Aorta (tissue), 5 donors: ENCODE measurements around the gene TBCK. TPM values are rescaled to one million over a fixed set of nuclear protein-coding genes. Genes with fewer than 3 reads are reported as not detected.

Experiments
- ATAC-seq: fragments of 200-7000 bp; cut with Tn5 transposase; one replicate; pipeline ENCODE4 v1.9.1; 2022; ENCODE audit warnings: moderate library complexity; ENCODE audit not compliant: low FRiP score
- DNase-seq, 2 donors: peaks; one replicate each; pipeline ENCODE4 v3.0.0-alpha.2; 2020
- H3K27ac ChIP-seq, 2 donors: one replicate each; pipeline ENCODE4 v1.5.1; 2013; ENCODE audit warnings: low read length in 2 of 2, mild to moderate bottlenecking in 2 of 2, moderate library complexity in 2 of 2, control low read depth in 1 of 2, inconsistent platforms in 1 of 2, low read depth in 1 of 2
- H3K27me3 ChIP-seq, 2 donors: one replicate each; pipeline ENCODE4 v1.6.1; 2013; ENCODE audit warnings: control low read depth in 1 of 2, low read length in 1 of 2, mild to moderate bottlenecking in 1 of 2, moderate library complexity in 1 of 2; ENCODE audit not compliant: insufficient read depth in 2 of 2, control insufficient read depth in 1 of 2
- H3K36me3 ChIP-seq, 2 donors: one replicate each; pipeline ENCODE4 v1.6.1; 2013; ENCODE audit warnings: control low read depth in 1 of 2, low read length in 1 of 2, mild to moderate bottlenecking in 1 of 2; ENCODE audit not compliant: insufficient read depth in 2 of 2, control insufficient read depth in 1 of 2
- H3K4me1 ChIP-seq, 2 donors: one replicate each; pipeline ENCODE4 v1.6.1; 2013; ENCODE audit warnings: low read length in 2 of 2, control low read depth in 1 of 2, mild to moderate bottlenecking in 1 of 2, moderate library complexity in 1 of 2; ENCODE audit not compliant: insufficient read depth in 2 of 2, control insufficient read depth in 1 of 2
- H3K4me3 ChIP-seq, 2 donors: one replicate each; pipeline ENCODE4 v1.5.1; 2013; ENCODE audit warnings: low read length in 2 of 2, control low read depth in 1 of 2, mild to moderate bottlenecking in 1 of 2
- H3K9me3 ChIP-seq: one replicate; pipeline ENCODE4 v1.6.1; 2013; ENCODE audit warnings: mild to moderate bottlenecking, low read length; ENCODE audit not compliant: control insufficient read depth
- WGBS, 2 donors: extraction: QIAGEN DNeasy Blood & Tissue Kit; methylation state at CpG; one replicate each; pipeline ENCODE4 v1.1.7; 2013; 5-methylcytosine and 5-hydroxymethylcytosine counted together
- intact Hi-C, 2 donors: fragments of 100-400 bp; cut with DNase I; formaldehyde crosslinking; loops; one replicate each; pipeline versions ENCODE4 v1.14.2 to v1.15.0; 2022
- polyA plus RNA-seq, 2 donors: library from polyadenylated mRNA; stranded (reverse); fragments of 200-250 nt; gene quantifications; one replicate each; pipeline ENCODE4 v1.2.3, GENCODE V29; 2013
- total RNA-seq, 2 donors: library from RNA; stranded (reverse); fragmentation: NEBNext Ultra II Directional; extraction: Animal tissue kit (Norgen Biotek cat#: 25700); gene quantifications; one replicate each; pipeline ENCODE4 v1.2.1, GENCODE V29; 2021
- donor health status: healthy with polysubstance abuse.
- donor health status: Bipolar disorder and iron deficiency.
- donor health status: DM: no; HTN: no; CAD: no.
- donor health status: DM: no; HTN: no; CAD: no.
- donor health status: DM: yes; HTN: yes; CAD: no.

TBCK gene
- total and polyA plus RNA-seq, 4 donors = 8.3 to 64.1 (median 31.1) TPM

DNA sequence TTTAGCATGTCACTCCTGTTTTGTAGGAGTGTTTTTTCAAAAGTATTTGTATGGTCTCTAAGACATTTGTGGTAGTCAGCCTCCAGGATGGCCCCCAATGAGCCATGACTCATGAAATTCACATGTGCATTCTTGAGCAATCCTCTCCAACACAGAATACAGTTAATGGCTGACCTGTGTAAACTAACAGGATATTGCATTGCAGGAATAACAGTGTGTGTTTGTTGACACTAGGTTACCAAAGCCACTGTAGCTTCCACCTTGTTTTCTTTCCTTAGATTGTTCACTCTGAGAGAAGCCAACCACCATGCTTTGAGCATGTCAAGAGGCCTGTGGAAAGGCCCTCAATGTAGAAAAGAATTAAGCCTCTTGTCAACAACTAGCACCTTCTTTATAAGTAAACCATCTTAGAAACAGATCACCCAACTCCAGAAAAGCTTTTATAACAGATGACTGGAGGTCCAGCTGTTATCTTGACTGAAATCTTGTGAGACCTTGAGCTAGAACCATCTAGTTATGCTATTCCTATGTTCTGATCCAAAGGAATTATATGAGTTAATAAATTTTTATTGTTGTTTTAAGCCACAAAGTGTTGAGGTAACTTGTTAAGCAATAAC is 28.5 kb downstream of the TBCK start:
- intact Hi-C loops = no loop called here
- ATAC-seq (no peak), DNase-seq (no peak)
- no peaks in the 10 kb centered on the region for H3K27me3 ChIP-seq
- H3K4me3 ChIP-seq = no peak overlapping the region
- no peaks in the 10 kb centered on the region for H3K9me3 ChIP-seq
- no peaks in the 10 kb centered on the region for H3K4me1 ChIP-seq
- no peak overlapping the region for H3K27ac ChIP-seq
- H3K36me3 ChIP-seq = peaks cover 2 to 4% of the 10 kb centered on the region in 2 donors

GRCh38 chr4:106286611-106287010 is 29.4 kb downstream of the TBCK start:
- no peaks in the 10 kb centered on the region for H3K27me3 ChIP-seq
- WGBS, 2 donors = 98% methylated on average over 8 of the region's 8 CpGs
- intact Hi-C loops = no loop called here
- ATAC-seq (no peak), DNase-seq (no peak)
- no peak overlapping the region for H3K4me3 ChIP-seq
- H3K4me1 ChIP-seq = no peaks in the 10 kb centered on the region
- peaks cover 2 to 4% of the 10 kb centered on the region in 2 donors for H3K36me3 ChIP-seq
- no peaks in the 10 kb centered on the region for H3K9me3 ChIP-seq
- H3K27ac ChIP-seq = no peak overlapping the region

- DNase-seq (no peak), ATAC-seq (no peak)
- H3K4me1 ChIP-seq = no peaks in the 10 kb centered on the region
- H3K4me3 ChIP-seq = no peak overlapping the region
- intact Hi-C loops = no loop called here
- peaks cover 0 to 4% of the 10 kb centered on the region in 2 donors for H3K36me3 ChIP-seq
- no peaks in the 10 kb centered on the region for H3K9me3 ChIP-seq
- no peak overlapping the region for H3K27ac ChIP-seq
- no peaks in the 10 kb centered on the region for H3K27me3 ChIP-seq
- WGBS, 2 donors = 61 to 68% methylated on average over 3 of the region's 3 CpGs
Observed at GRCh38 chr4:106284227-106284626, 31.8 kb downstream of the TBCK start.

DNA sequence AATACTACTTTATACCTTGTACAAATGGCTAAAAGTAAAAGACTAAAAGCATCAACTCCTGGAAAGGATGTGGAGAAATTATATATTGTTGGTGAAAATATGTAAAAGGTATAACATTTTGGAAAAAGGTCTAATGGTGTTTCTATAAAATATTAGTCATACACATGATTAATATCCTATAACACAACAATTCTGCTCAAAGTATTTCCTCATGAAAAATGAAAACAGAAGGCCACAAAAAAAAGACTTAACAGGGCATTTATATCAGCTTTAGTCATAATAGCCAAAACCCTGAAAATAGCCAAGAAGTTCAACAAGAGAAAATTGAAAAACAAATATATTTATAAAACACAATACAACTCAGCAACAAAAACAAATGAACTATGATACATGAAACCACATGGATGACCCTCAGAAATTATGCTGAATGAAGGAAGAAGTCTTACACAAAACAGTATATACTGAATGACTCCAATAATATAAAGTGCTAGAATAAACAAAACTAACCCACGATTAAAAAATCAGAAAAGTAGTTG is 38.8 kb downstream of the TBCK start:
- H3K9me3 ChIP-seq = no peaks in the 10 kb centered on the region
- WGBS, 2 donors = 8 to 17% methylated on average over 1 of the region's 1 CpG
- H3K27ac ChIP-seq = no peak overlapping the region

DNA sequence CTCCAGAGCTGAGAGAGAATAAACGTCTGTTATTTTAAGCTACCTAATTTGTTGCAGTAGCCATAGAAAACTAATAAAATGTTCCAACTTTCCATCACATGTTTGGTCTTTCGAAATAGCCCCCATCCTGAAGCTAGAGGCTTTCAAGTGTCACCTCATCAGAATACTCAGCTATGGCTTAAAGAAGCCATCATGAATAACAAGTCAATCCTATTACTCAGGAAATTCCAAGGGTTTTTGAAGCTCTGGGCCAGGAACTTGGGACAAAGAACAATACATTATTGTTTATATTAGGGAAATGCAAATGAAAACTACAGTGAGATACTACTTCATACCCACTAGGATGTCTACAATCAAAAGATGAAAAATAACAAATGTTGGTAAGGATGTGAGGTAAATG is 42.2 kb downstream of the TBCK start:
- Histone ChIP-seq H3K4me1 (no peaks in the 10 kb centered on the region), H3K4me3 (no peak overlapping the region), H3K9me3 (no peaks in the 10 kb centered on the region), H3K36me3 (no peaks in the 10 kb centered on the region), H3K27ac (no peak overlapping the region), H3K27me3 (no peaks in the 10 kb centered on the region)
- 45 to 51% methylated on average over 2 of the region's 2 CpGs for WGBS, 2 donors
- ATAC-seq (no peak), DNase-seq (no peak)
- intact Hi-C loops = no loop called here

More for the DNA sequence above, 38.8 kb downstream of the TBCK start:
- no peaks in the 10 kb centered on the region for H3K36me3 ChIP-seq
- ATAC-seq (no peak), DNase-seq (no peak)
- H3K4me1 ChIP-seq = no peaks in the 10 kb centered on the region
- no peaks in the 10 kb centered on the region for H3K27me3 ChIP-seq
- intact Hi-C loops = no loop called here
- no peak overlapping the region for H3K4me3 ChIP-seq

GRCh38 chr4:106270736-106271135 is 45.3 kb downstream of the TBCK start:
- 3 to 10% methylated on average over 1 of the region's 1 CpG for WGBS, 2 donors
- Histone ChIP-seq H3K36me3 (no peaks in the 10 kb centered on the region), H3K9me3 (no peaks in the 10 kb centered on the region), H3K27ac (no peak overlapping the region), H3K27me3 (no peaks in the 10 kb centered on the region), H3K4me1 (peaks cover 0 to 2% of the 10 kb centered on the region in 2 donors), H3K4me3 (no peak overlapping the region)
- ATAC-seq (no peak), DNase-seq (no peak)
- intact Hi-C loops = no loop called here

DNA sequence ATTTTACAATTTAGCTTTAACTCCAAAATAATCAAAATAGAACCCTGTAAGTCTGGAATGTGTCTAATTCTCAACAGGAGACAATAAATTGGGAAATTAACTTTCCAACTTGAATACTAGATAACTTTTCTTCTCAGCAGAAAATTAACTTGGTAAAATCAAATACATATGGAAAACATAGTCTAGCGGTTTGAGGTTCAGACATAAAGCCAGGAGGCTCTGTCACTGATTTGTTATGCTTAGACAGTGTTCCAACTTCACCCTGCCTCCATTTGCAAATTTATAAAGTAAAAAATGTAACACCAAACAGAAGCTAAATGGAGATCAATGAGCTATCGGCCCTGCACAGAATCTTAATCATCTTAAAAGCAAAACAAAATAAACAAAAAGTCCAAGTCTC is 46.3 kb downstream of the TBCK start:
- WGBS, 2 donors = 73 to 81% methylated on average over 2 of the region's 2 CpGs
- intact Hi-C loops = loop anchor here (1.0 to 10.0 kb wide), 6 partner anchors 42 to 545 kb away; partner anchors contain the start of gene GIMD1 (in 1 of the 2)

DNA sequence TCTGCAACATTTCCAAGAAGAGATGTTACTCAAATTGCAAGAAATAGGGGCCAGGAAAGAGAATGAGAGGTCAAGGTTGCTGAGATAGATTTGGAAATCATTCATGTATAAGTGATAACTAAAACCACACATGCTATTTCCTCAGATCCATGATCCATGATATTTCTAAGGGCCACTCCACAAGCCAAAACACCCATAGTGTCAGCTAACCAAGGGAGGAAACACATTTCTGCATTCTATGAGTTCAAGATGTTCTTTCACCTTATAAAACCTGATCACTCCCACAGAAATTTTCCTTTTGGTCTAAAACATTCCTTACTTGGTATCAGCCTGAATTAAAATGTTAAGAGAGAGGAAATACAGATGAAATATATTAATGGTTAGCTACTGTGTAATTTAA is 47.2 kb downstream of the TBCK start:
- Histone ChIP-seq H3K9me3 (no peaks in the 10 kb centered on the region), H3K27me3 (no peaks in the 10 kb centered on the region), H3K4me1 (peaks cover 0 to 2% of the 10 kb centered on the region in 2 donors), H3K4me3 (no peak overlapping the region), H3K27ac (no peak overlapping the region), H3K36me3 (no peaks in the 10 kb centered on the region)
- DNase-seq = no peak
- intact Hi-C loops = loop anchor here (1.0 to 10.0 kb wide), 6 partner anchors 43 to 546 kb away; partner anchors contain the start of gene GIMD1 (in 1 of the 2)
- no peak for ATAC-seq

More for the DNA sequence above, 46.3 kb downstream of the TBCK start:
- no peaks in the 10 kb centered on the region for H3K36me3 ChIP-seq
- H3K27ac ChIP-seq = no peak overlapping the region
- DNase-seq (no peak), ATAC-seq (no peak)
- H3K9me3 ChIP-seq = no peaks in the 10 kb centered on the region
- H3K4me3 ChIP-seq = no peak overlapping the region
- peaks cover 0 to 2% of the 10 kb centered on the region in 2 donors for H3K4me1 ChIP-seq
- no peaks in the 10 kb centered on the region for H3K27me3 ChIP-seq

GRCh38 chr4:106266201-106266600 is 49.8 kb downstream of the TBCK start:
- H3K4me1 ChIP-seq = peaks cover 0 to 2% of the 10 kb centered on the region in 2 donors
- intact Hi-C loops = loop anchor here (5.0 to 10.0 kb wide), 5 partner anchors 46 to 549 kb away; partner anchors contain the start of gene GIMD1 (in 1 of the 2)
- H3K9me3 ChIP-seq = no peaks in the 10 kb centered on the region
- H3K27me3 ChIP-seq = no peaks in the 10 kb centered on the region
- H3K4me3 ChIP-seq = no peak overlapping the region
- H3K27ac ChIP-seq = no peak overlapping the region
- no peaks in the 10 kb centered on the region for H3K36me3 ChIP-seq
- ATAC-seq (no peak), DNase-seq (no peak)
